CD4-positive, alpha-beta T cell treated with Interleukin-17A for 4 hours (primary cell): Measurements from ENCODE around the gene KRTAP5-11.
"Not testable (repeated sequence)": the region's sequence is repeated elsewhere in the genome, so short reads cannot be mapped to it uniquely, and the experiment has no call there.

ENCODE experiments used
- DNase-seq: peaks from one replicate; pipeline ENCODE4 v3.0.0-alpha.2; 2020; ENCODE audit warnings: mixed read lengths

The KRTAP5-11 gene

GRCh38 chr11:71580057-71581003 is 2.3 kb downstream of the KRTAP5-11 start:
- peak; percentile 27 for DNase-seq

GRCh38 chr11:71579513-71579912 is 3.2 kb downstream of the KRTAP5-11 start:
- DNase-seq: not testable (repeated sequence)

- DNase-seq: no peak
Observed at GRCh38 chr11:71577469-71578004, 5.1 kb downstream of the KRTAP5-11 start.

- not testable (repeated sequence) for DNase-seq
Observed at GRCh38 chr11:71576688-71577465, 5.8 kb downstream of the KRTAP5-11 start.

- no peak for DNase-seq
Observed at GRCh38 chr11:71575723-71576424, 6.8 kb downstream of the KRTAP5-11 start.

GRCh38 chr11:71574418-71574817 is 8.3 kb downstream of the KRTAP5-11 start:
- no peak for DNase-seq

GRCh38 chr11:71572811-71573210 is 9.9 kb downstream of the KRTAP5-11 start:
- no peak for DNase-seq

GRCh38 chr11:71571101-71571850 is 11.4 kb downstream of the KRTAP5-11 start:
- DNase-seq: not testable (repeated sequence)

- no peak for DNase-seq
Observed at GRCh38 chr11:71568704-71569349, 13.8 kb downstream of the KRTAP5-11 start.

GRCh38 chr11:71567633-71568032 is 15.0 kb downstream of the KRTAP5-11 start:
- DNase-seq: not testable (repeated sequence)

GRCh38 chr11:71566626-71567599 is 15.8 kb downstream of the KRTAP5-11 start:
- DNase-seq: not testable (repeated sequence)

- no peak for DNase-seq
Observed at GRCh38 chr11:71566081-71566620, 16.5 kb downstream of the KRTAP5-11 start.

- no peak for DNase-seq
Observed at GRCh38 chr11:71565263-71565662, 17.4 kb downstream of the KRTAP5-11 start, which contains the start of gene KRTAP5-10. TSS of gene KRTAP5-10 (plus strand) at chr11:71565563. CDS start at chr11:71565588, 25 bp downstream.

- no peak for DNase-seq
Observed at GRCh38 chr11:71564430-71564829, 18.2 kb downstream of the KRTAP5-11 start.

GRCh38 chr11:71563406-71563805 is 19.3 kb downstream of the KRTAP5-11 start:
- DNase-seq: no peak

- DNase-seq: no peak
Observed at GRCh38 chr11:71562120-71562519, 20.6 kb downstream of the KRTAP5-11 start.

- no peak for DNase-seq
Observed at GRCh38 chr11:71558996-71559395, 23.7 kb downstream of the KRTAP5-11 start.

GRCh38 chr11:71557257-71557656 is 25.4 kb downstream of the KRTAP5-11 start:
- DNase-seq: no peak

GRCh38 chr11:71556018-71556417 is 26.7 kb downstream of the KRTAP5-11 start:
- no peak for DNase-seq

GRCh38 chr11:71555508-71555907 is 27.2 kb downstream of the KRTAP5-11 start:
- DNase-seq: no peak
